NCI-H446 (cell line): Measurements from ENCODE around the gene DAPK1.

Experiments
- DNase-seq, 2 experiments: peaks; one replicate each; lab custom pipeline; 2025; lab: John Stamatoyannopoulos, UW

DAPK1 gene

GRCh38 chr9:87497604-87498045 lies at the start of gene DAPK1:
DAPK1 (plus strand) TSS chr9:87497867; CDS start chr9:87499078, 1,211 bp downstream.
- DNase-seq, result no peak

GRCh38 chr9:87451149-87451548 lies 46.5 kb upstream of the DAPK1 start:
- DNase-seq, result no peak

GRCh38 chr9:87455407-87455806 lies 42.3 kb upstream of the DAPK1 start:
- DNase-seq, result no peak

DNA sequence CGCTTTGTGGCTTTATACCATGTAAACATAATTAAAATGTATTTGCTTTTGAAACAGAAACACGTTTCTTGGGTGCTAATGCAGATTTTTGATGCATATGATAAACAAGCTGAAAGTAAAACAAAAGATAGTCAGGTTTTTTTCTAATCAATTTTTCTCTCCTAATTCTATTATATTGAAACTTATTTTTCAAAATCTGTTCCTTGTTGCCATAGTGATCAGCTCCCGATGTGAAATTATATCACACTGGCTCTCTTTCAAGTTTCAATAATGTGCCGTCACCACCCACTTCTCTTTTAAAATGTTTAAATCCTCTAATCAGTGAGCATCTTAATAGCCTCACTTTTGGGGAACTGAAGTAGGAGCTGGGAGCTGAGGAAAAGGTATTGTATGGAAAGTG lies 36.4 kb upstream of the DAPK1 start:
- DNase-seq, result no peak

GRCh38 chr9:87464110-87464991 lies 33.3 kb upstream of the DAPK1 start:
- DNase-seq, result no peak

DNA sequence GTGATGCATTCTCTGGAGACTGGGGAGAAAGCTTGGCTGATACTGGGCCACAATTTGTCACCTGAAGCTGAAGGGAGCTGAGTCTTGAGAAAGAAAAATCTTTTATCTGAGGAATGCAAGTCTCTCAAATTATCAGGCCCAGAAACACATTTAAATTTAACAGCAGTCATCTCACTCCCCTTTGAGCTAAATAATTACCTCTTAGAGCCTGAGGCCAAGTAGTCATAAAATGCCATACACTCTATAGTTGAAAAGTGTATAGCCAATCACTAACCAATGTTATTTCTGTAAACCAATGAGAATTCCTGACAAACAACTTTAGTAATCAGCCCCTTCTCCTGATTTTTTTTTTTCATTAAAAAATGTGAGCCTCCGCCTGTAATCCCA lies 32.7 kb upstream of the DAPK1 start:
- DNase-seq, result no peak

DNA sequence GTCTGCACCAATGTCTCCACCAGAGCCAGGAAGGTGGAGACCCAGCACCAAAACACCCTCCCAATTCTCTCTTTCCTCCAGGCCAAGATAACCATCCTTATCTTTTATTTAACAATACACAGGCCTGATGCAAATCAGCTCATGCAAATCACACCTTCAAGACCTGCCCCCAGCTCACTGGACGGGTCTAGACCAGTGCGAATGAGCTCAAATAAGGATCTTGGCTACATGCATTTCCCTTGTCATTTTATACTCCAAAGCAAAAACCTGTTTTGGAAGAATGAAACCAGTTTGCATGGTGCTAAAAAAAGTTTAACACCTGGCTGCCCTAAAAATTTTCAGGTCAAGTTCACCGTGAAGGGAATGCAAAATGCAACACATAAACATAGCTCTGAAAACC lies 31.9 kb upstream of the DAPK1 start:
- DNase-seq, result no peak

GRCh38 chr9:87467187-87467586 lies 30.5 kb upstream of the DAPK1 start:
- no peak for DNase-seq

GRCh38 chr9:87469793-87470465 lies 27.7 kb upstream of the DAPK1 start:
- no peak for DNase-seq

- DNase-seq, result no peak
These were observed 25.9 kb upstream of the DAPK1 start for GRCh38 chr9:87471746-87472145.

DNA sequence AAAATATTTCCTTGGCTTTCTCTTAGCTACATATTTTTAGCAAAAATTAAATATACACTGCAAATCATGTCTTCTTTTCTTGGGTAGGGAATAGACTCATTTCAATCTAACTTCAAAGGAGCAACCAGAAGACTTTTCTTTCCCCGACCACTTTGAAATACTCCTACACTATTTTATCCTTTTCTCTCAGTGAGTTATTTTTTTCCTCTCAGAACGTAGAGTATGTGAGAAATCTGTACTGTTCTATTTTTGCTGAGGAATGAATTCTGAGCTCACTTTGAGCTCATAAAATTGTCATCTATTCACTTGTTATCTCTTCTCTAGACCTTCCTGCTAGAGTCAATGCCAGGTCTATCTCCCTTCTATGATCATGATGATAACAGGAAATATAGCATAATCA lies 22.2 kb upstream of the DAPK1 start:
- DNase-seq, result no peak

DNA sequence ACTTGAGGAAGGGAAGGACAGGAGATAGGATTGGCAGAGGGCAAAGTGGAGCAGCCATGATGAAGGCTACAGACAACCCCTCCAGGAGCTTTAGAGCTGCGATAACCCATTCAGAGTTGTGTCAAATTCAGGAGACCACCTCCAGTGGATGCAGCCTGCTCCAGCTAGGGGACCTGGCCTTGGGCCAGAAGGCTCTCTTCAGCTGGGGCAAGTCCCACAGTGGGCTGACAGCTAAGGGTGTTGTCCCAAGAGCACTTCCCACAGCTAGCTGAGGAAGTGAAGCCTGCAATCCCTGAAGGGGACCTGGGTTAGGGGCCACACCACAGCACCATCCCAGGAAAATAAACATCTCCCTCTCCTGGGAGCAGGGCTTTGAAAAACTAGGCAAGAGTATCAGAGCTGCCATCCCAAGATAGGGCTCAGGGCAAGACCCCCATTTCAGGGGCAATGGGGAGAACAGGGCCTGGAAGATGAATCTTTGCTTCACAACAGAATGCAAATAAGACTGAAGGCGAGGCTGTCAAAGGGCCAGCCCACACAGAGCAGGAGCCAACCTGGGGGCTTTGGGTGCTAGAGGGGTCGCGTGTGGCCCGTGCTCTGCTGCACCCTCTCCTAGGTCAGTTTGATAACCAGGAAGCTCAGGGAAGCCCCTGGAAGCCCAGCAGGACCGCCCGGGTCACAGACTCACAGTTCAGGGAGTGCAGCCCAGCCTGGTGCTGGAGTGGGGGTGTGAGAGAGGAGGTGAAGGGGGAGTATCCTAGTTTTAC lies 19.3 kb upstream of the DAPK1 start:
- DNase-seq, result no peak

DNA sequence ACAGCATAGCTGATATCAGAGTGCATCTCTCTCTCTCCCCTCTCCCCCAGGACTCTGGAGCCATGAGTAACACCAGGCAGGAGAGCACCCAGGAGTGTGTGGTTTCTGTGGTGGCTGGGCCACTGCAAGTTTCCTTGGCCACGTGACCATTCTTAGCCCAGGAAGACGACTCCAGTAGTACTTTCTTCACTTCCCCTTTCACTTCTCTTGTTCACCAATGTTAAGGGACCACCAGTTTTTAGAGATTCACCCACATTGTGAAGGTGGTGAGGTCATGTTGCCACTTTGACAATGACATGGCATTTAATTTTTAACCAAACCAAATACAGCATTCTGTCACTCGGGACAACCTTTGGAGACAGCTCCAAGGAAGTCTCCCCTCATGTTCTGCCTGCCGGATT lies 17.9 kb upstream of the DAPK1 start:
- DNase-seq, result no peak

DNA sequence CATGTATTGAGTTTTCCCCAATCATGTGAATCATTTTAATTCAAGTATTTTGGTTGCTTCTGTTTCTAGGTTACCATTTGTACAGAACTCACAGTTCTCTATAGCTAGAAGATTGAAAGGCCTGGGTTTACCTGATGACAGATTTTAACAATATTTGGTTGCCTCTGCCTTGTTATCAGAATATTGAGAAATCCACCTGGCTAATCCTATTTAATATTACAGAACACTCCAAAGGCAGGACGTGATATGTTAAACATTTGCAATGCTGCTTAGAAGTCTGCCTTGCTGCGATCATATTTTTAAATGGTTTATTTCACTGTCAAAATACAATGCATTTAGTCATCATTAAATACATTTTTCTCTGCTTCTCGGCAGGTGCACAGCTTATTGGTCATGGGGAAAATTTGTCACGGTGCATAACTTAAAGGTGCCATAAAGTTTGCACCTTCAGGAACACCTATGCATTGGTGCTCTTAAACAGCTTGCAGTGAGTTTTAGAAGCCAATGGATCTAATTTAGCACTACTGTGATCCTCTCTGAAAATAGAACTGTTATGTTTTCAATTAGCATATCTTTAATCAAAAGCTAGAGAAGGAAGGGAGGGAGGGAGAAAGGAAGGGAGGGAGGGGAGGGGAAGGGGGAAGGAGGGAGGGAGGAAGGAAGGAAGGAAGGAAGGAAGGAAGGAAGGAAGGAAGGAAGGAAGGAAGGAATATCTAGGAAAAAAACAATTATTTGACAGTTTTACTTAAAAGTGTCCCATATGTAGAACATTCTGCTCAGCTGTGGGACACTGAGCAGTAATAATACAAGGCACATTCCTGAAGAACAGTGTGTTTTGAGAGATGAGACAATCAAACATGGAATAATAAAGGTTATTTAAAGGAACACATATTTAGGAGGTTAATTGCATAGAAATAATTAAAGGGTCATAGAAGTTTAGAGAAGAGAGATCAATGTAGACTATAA lies 15.5 kb upstream of the DAPK1 start:
- DNase-seq, result no peak

GRCh38 chr9:87490225-87490624 lies 7.4 kb upstream of the DAPK1 start:
- DNase-seq, result no peak

DNA sequence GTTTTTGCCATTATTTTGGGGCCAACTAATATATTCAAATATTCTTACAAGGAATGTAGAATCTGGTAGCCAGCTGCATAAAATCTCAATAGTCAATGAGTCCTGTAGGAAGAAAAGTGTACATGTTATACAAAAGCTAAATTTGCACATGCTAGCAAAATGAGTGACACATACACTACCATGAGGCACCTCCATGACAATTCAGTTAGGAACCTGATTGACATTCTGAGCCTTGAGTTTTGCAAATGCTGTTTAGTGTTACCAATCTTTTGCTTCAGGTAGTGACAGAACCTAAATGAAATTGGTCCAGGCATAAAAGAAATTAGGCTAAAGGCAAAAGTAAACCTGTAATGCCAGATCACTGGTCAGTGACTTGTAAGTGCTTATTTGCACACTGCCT lies 6.8 kb upstream of the DAPK1 start:
- no peak for DNase-seq

DNA sequence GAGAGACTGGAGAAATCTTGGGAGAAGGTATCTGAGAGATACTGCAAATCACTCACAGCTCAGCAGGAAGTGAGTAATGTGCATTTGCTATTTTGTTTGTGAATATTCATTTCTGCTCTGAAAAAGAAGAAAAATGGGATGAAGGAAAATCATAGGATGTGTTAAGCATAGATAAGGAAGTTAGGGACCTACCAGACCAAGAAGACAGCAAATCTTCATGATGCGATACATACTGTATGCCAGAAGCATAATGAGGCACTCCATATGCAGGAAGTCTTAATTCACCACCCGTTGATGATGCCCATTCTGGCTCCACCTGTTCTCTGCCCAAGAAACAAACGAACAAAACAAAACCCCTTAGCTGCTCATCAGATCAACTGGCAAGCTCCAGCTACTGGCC lies 6.1 kb upstream of the DAPK1 start:
- no peak for DNase-seq

DNA sequence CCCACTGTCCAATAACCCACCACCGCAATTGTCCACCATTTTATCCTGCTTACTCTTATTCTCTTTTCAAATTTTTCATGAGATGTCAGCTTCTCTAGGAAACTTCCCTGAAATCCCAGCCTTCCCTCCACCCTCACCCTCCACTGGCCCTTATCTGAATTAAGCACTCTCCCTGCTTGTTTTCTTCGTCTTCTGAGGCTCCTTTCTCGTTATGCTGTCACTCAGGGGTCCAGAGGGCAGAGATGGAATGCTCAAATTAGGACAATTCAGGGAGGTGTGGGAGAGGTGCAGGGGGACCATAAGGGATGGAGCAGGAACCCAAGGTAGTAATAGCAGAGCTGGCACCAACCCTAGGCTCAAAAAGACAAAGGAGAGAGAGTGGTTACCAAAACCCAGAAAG lies 5.0 kb upstream of the DAPK1 start:
- DNase-seq, result no peak

DNA sequence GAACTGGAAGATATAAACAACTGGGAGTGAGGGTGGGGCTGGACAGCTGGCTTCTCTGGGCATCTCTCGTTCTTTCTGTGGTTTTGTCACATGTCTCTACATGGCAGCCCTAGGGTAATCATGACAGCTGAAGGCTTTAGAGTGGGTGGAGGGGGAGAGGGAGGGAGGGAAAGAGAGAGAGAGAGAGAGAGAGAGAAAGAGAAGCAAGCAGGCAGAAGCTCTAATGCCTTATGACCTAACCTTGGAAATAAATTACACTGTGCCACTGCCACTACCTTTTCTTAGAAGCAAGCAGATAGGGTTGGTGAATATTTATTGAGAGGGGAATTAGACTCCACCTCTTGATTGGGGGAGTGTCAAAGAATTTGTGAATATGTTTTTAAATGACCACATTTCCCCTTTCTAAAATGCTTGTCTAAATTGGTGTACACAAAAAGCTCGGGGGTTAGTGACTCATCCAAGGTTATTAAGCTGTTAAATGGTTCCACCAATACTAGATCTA lies 2.6 kb upstream of the DAPK1 start:
- no peak for DNase-seq

DNA sequence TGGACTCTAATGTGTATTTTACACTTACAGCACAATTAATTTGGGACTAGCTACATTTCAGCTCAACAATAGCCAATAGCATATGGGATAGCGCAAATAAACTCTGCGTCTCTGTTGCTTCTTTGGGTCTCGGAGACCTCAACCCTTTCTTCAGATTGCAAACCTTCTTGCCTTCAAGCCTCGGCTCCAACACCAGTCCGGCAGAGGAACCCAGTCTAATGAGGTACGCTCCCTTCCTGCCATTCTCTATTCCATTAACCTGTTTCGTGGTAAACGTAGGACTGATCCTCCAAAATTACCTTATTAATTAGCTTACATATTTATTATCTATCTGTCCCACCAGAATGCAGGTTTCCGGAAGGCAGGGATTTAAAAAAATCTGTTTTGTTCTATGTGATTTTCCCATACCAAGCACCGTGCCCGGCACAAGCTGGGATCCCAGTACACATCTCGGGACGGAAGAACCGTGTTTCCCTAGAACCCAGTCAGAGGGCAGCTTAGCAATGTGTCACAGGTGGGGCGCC lies 525 bp upstream of the DAPK1 start:
- DNase-seq, result no peak
